ENCODE measurements around the gene PRKAA1.
"Not testable (repeated sequence)": the region's sequence is repeated elsewhere in the genome, so short reads cannot be mapped to it uniquely, and the experiment has no call there.

The PRKAA1 gene

DNA sequence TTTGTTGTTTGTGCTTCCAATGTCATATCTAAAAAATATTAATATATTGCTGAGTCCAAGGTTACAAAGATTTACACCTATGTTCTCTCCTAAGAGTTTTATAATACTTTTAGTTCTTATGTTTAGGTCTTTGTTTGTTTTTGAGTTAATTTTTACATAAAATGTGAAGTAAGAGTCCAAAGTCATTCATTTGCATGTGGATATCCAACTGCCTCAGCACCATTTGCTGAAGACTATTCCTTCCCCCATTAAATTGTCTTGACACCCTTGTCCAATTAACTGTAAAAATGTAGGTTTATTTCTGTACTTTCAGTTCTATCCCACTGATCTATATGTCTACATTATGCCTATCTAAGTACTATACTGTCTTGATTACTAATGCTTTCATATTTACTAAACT is 78.1 kb downstream of the PRKAA1 start:
- DNase-seq, result no peak

DNA sequence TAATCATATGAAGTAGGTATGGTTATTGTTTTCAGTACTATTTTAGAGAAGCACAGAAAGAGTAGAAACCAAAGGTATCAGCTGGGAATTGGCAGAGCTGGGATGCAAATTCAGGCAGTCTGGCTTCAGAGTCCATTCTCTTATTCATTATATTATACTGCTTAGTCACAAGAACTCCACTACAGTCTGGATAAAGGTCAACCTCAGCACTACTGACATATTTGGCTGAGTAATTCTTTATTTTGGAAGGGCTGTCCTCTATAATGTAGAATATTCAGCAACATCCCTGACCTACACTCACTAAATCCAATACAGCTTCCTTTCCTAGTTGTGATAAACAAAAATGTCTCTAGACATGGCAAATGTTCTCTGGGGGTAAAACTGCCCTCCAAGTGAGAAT is 80.9 kb downstream of the PRKAA1 start:
- DNase-seq, result no peak

DNA sequence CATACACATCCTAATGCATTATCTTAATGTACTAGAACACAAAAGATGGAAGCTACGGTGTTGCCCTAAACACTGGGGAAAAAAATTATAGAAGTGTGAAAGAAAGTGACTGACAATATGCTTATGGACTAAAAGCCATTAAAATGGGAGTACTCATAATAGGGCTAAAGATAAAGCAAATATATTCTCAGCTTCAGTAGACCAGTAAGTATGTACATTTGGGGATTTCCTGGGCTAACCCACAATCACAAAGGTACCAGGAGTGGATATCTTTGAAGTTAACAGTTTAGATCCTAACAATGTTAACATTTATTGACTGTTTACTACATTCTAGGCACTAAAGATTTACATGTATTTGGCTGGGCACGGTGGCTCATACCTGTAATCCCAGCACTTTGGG is 81.6 kb downstream of the PRKAA1 start:
- DNase-seq, result no peak

DNA sequence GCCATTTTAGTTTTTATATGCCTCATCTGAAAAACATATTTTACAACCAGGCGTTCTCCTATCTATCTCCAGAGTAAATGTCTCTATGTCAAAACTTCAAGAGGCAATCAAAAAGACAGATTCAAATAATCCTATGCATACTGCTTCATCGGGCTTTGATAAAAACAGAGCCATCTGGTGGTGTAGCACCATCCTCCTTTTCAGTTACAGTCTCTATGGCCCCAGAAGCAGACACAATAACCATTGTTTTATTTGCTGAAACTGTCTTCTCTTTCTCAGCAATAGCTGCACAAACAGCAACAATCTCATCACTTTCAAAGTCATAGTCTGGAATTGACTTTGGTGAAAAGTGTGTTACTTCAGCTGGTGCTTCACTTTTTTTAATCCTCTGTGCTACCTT is 82.2 kb downstream of the PRKAA1 start:
- no peak for DNase-seq

DNA sequence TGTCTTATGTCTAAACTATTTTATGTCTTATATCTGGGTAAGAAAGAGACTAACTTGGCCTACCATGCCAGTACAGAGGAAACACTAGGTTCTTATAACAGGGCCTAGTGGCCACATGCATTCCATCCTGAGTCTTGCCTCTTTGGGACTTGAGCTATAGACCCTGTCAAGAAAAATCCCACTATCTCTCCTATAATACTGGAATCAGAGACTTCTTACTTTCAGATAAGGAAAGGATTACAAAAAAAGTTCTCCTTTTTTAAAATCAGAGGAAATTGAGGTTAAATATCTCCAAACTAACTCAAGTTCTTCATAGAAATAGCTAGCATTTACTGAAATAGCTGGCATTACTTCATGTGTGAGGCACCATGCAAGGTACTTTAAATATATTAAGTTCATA is 84.2 kb downstream of the PRKAA1 start:
- no peak for DNase-seq

DNA sequence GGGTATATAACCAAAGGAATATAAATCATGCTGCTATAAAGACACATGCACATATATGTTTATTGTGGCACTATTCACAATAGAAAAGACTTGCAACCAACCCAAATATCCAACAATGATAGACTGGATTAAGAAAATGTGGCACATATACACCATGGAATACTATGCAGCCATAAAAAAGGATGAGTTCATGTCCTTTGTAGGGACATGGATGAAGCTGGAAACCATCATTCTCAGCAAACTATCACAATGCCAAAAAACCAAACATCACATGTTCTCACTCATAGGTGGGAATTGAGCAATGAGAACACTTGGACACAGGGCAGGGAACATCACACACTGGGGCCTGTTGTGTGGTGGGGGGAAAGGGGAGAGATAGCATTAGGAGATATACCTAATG is 87.6 kb downstream of the PRKAA1 start:
- DNase-seq, result not testable (repeated sequence)
